ENCODE measurements around the gene BLTP3B.
"Not testable (repeated sequence)": the region's sequence is repeated elsewhere in the genome, so short reads cannot be mapped to it uniquely, and the experiment has no call there.

Gene BLTP3B

GRCh38 chr12:100142851-100143559 lies at the start of gene BLTP3B:
BLTP3B (minus strand) TSS chr12:100142874; CDS start chr12:100142635, 239 bp downstream.
- Histone ChIP-seq H3K9me3 (ENCODE audit: control insufficient read depth in 2 of 2, low read length in 2 of 2) (no peaks in the 10 kb centered on the region), H3K4me1 (ENCODE audit: control insufficient read depth, insufficient read depth, low read length) (peaks cover 8% of the 10 kb centered on the region), H3K27me3 (ENCODE audit: control insufficient read depth in 1 of 2, insufficient read depth in 2 of 2, low read length in 2 of 2) (no peaks in the 10 kb centered on the region), H3K9ac (ENCODE audit: low read length in 2 of 2) (peak within 1 kb of the TSS; percentile 89 to 94), H3K36me3 (ENCODE audit: control insufficient read depth in 2 of 2, insufficient read depth in 2 of 2, low read length in 2 of 2) (no peaks in the 10 kb centered on the region), H3K4me3 (ENCODE audit: low read length in 2 of 2) (peak within 1 kb of the TSS; percentile 65 to 97), H3K27ac (ENCODE audit: low read length) (peak within 1 kb of the TSS; percentile 93)

GRCh38 chr12:100189636-100190394 lies 47.1 kb upstream of the BLTP3B start:
- Histone ChIP-seq H3K36me3 (ENCODE audit: control insufficient read depth in 2 of 2, insufficient read depth in 2 of 2, low read length in 2 of 2) (peaks cover 0 to under 1% of the 10 kb centered on the region in 2 donors), H3K27me3 (ENCODE audit: control insufficient read depth in 1 of 2, insufficient read depth in 2 of 2, low read length in 2 of 2) (no peaks in the 10 kb centered on the region), H3K9ac (ENCODE audit: low read length in 2 of 2) (no peak overlapping the region), H3K4me3 (ENCODE audit: low read length in 2 of 2) (no peak overlapping the region), H3K9me3 (ENCODE audit: control insufficient read depth in 2 of 2, low read length in 2 of 2) (no peaks in the 10 kb centered on the region), H3K27ac (ENCODE audit: low read length) (no peak overlapping the region), H3K4me1 (ENCODE audit: control insufficient read depth, insufficient read depth, low read length) (peaks cover 18% of the 10 kb centered on the region)

GRCh38 chr12:100188888-100189635 lies 46.4 kb upstream of the BLTP3B start:
- not testable (repeated sequence) for H3K4me3 ChIP-seq (ENCODE audit: low read length in 2 of 2); H3K9ac ChIP-seq (ENCODE audit: low read length in 2 of 2); H3K27me3 ChIP-seq (ENCODE audit: control insufficient read depth in 1 of 2, insufficient read depth in 2 of 2, low read length in 2 of 2); H3K27ac ChIP-seq (ENCODE audit: low read length); H3K36me3 ChIP-seq (ENCODE audit: control insufficient read depth in 2 of 2, insufficient read depth in 2 of 2, low read length in 2 of 2); H3K9me3 ChIP-seq (ENCODE audit: control insufficient read depth in 2 of 2, low read length in 2 of 2)
- H3K4me1 ChIP-seq (ENCODE audit: control insufficient read depth, insufficient read depth, low read length) = peaks cover 18% of the 10 kb centered on the region

GRCh38 chr12:100187857-100188519 lies 45.3 kb upstream of the BLTP3B start:
- Histone ChIP-seq H3K9me3 (ENCODE audit: control insufficient read depth in 2 of 2, low read length in 2 of 2) (no peaks in the 10 kb centered on the region), H3K27ac (ENCODE audit: low read length) (no peak overlapping the region), H3K4me3 (ENCODE audit: low read length in 2 of 2) (no peak overlapping the region), H3K9ac (ENCODE audit: low read length in 2 of 2) (no peak overlapping the region), H3K36me3 (ENCODE audit: control insufficient read depth in 2 of 2, insufficient read depth in 2 of 2, low read length in 2 of 2) (no peaks in the 10 kb centered on the region), H3K4me1 (ENCODE audit: control insufficient read depth, insufficient read depth, low read length) (peaks cover 18% of the 10 kb centered on the region), H3K27me3 (ENCODE audit: control insufficient read depth in 1 of 2, insufficient read depth in 2 of 2, low read length in 2 of 2) (no peaks in the 10 kb centered on the region)

GRCh38 chr12:100187068-100187467 lies 44.4 kb upstream of the BLTP3B start:
- Histone ChIP-seq H3K4me3 (ENCODE audit: low read length in 2 of 2) (no peak overlapping the region), H3K9me3 (ENCODE audit: control insufficient read depth in 2 of 2, low read length in 2 of 2) (no peaks in the 10 kb centered on the region), H3K9ac (ENCODE audit: low read length in 2 of 2) (no peak overlapping the region), H3K36me3 (ENCODE audit: control insufficient read depth in 2 of 2, insufficient read depth in 2 of 2, low read length in 2 of 2) (no peaks in the 10 kb centered on the region), H3K27ac (ENCODE audit: low read length) (peak overlapping the region; percentile 55), H3K27me3 (ENCODE audit: control insufficient read depth in 1 of 2, insufficient read depth in 2 of 2, low read length in 2 of 2) (no peaks in the 10 kb centered on the region), H3K4me1 (ENCODE audit: control insufficient read depth, insufficient read depth, low read length) (peaks cover 18% of the 10 kb centered on the region)

- peak overlapping the region; percentile 47 to 64 for H3K9ac ChIP-seq (ENCODE audit: low read length in 2 of 2)
- peak overlapping the region; percentile 86 for H3K27ac ChIP-seq (ENCODE audit: low read length)
- H3K9me3 ChIP-seq (ENCODE audit: control insufficient read depth in 2 of 2, low read length in 2 of 2) = no peaks in the 10 kb centered on the region
- peak overlapping the region; percentile 35 to 58 for H3K4me3 ChIP-seq (ENCODE audit: low read length in 2 of 2)
- H3K36me3 ChIP-seq (ENCODE audit: control insufficient read depth in 2 of 2, insufficient read depth in 2 of 2, low read length in 2 of 2) = no peaks in the 10 kb centered on the region
- H3K4me1 ChIP-seq (ENCODE audit: control insufficient read depth, insufficient read depth, low read length) = peaks cover 18% of the 10 kb centered on the region
- H3K27me3 ChIP-seq (ENCODE audit: control insufficient read depth in 1 of 2, insufficient read depth in 2 of 2, low read length in 2 of 2) = no peaks in the 10 kb centered on the region
Observed at GRCh38 chr12:100186071-100186470, 43.4 kb upstream of the BLTP3B start.

- Histone ChIP-seq H3K27ac (ENCODE audit: low read length) (peak overlapping the region; percentile 86), H3K9me3 (ENCODE audit: control insufficient read depth in 2 of 2, low read length in 2 of 2) (no peaks in the 10 kb centered on the region), H3K9ac (ENCODE audit: low read length in 2 of 2) (peak overlapping the region; percentile 64), H3K4me1 (ENCODE audit: control insufficient read depth, insufficient read depth, low read length) (peaks cover 18% of the 10 kb centered on the region), H3K36me3 (ENCODE audit: control insufficient read depth in 2 of 2, insufficient read depth in 2 of 2, low read length in 2 of 2) (no peaks in the 10 kb centered on the region), H3K27me3 (ENCODE audit: control insufficient read depth in 1 of 2, insufficient read depth in 2 of 2, low read length in 2 of 2) (no peaks in the 10 kb centered on the region), H3K4me3 (ENCODE audit: low read length in 2 of 2) (peak overlapping the region; percentile 58)
Observed at GRCh38 chr12:100185361-100185894, 42.8 kb upstream of the BLTP3B start.

GRCh38 chr12:100184549-100185145 lies 42.0 kb upstream of the BLTP3B start:
- Histone ChIP-seq H3K36me3 (ENCODE audit: control insufficient read depth in 2 of 2, insufficient read depth in 2 of 2, low read length in 2 of 2) (no peaks in the 10 kb centered on the region), H3K4me3 (ENCODE audit: low read length in 2 of 2) (peak overlapping the region; percentile 58), H3K9ac (ENCODE audit: low read length in 2 of 2) (peak overlapping the region in 1 of 2 donors; percentile 64), H3K27me3 (ENCODE audit: control insufficient read depth in 1 of 2, insufficient read depth in 2 of 2, low read length in 2 of 2) (no peaks in the 10 kb centered on the region), H3K9me3 (ENCODE audit: control insufficient read depth in 2 of 2, low read length in 2 of 2) (no peaks in the 10 kb centered on the region), H3K27ac (ENCODE audit: low read length) (peak overlapping the region; percentile 86), H3K4me1 (ENCODE audit: control insufficient read depth, insufficient read depth, low read length) (peaks cover 18% of the 10 kb centered on the region)

GRCh38 chr12:100179252-100179651 lies 36.6 kb upstream of the BLTP3B start:
- Histone ChIP-seq H3K9ac (ENCODE audit: low read length in 2 of 2) (no peak overlapping the region), H3K4me3 (ENCODE audit: low read length in 2 of 2) (no peak overlapping the region), H3K27ac (ENCODE audit: low read length) (no peak overlapping the region), H3K9me3 (ENCODE audit: control insufficient read depth in 2 of 2, low read length in 2 of 2) (no peaks in the 10 kb centered on the region), H3K4me1 (ENCODE audit: control insufficient read depth, insufficient read depth, low read length) (no peaks in the 10 kb centered on the region), H3K36me3 (ENCODE audit: control insufficient read depth in 2 of 2, insufficient read depth in 2 of 2, low read length in 2 of 2) (no peaks in the 10 kb centered on the region), H3K27me3 (ENCODE audit: control insufficient read depth in 1 of 2, insufficient read depth in 2 of 2, low read length in 2 of 2) (no peaks in the 10 kb centered on the region)

- not testable (repeated sequence) for H3K27me3 ChIP-seq (ENCODE audit: control insufficient read depth in 1 of 2, insufficient read depth in 2 of 2, low read length in 2 of 2); H3K4me3 ChIP-seq (ENCODE audit: low read length in 2 of 2); H3K9me3 ChIP-seq (ENCODE audit: control insufficient read depth in 2 of 2, low read length in 2 of 2); H3K9ac ChIP-seq (ENCODE audit: low read length in 2 of 2); H3K4me1 ChIP-seq (ENCODE audit: control insufficient read depth, insufficient read depth, low read length); H3K27ac ChIP-seq (ENCODE audit: low read length); H3K36me3 ChIP-seq (ENCODE audit: control insufficient read depth in 2 of 2, insufficient read depth in 2 of 2, low read length in 2 of 2)
Observed at GRCh38 chr12:100176493-100176892, 33.8 kb upstream of the BLTP3B start.

Measured in stomach smooth muscle (tissue), 2 donors.